HL-60 (cell line): Measurements from ENCODE around the gene NETO2.
"Not testable (repeated sequence)": the region's sequence is repeated elsewhere in the genome, so short reads cannot be mapped to it uniquely, and the experiment has no call there.

Experiments used
- DNase-seq, 2 experiments: peaks; one replicate each; pipeline ENCODE4 v3.0.0-alpha.2; 2010 to 2020; ENCODE audit warnings: low read depth in 1 of 2, low spot score in 1 of 2
- H3K27ac ChIP-seq: fragments of 250-450 bp; sonication (Bioruptor Pico); replicated peaks from 2 replicates; pipeline ENCODE4 v1.5.1; 2020; ENCODE audit warnings: mild to moderate bottlenecking, moderate library complexity
- H3K27me3 ChIP-seq: fragments of 250-450 bp; sonication (Bioruptor Pico); 2 replicates; pipeline ENCODE4 v1.5.1; 2021; ENCODE audit warnings: mild to moderate bottlenecking, moderate library complexity; ENCODE audit not compliant: insufficient read depth, poor library complexity, severe bottlenecking
- H3K4me3 ChIP-seq: replicated peaks from 2 replicates; pipeline ENCODE4 v1.5.1; 2011; ENCODE audit warnings: mild to moderate bottlenecking, control low read depth, low read length; ENCODE audit not compliant: insufficient read depth
- CTCF ChIP-seq: IDR thresholded peaks from one replicate; pipeline ENCODE4 v1.5.1; 2011; ENCODE audit warnings: low read length, control low read depth, inconsistent platforms; ENCODE audit not compliant: insufficient read depth
- GABPA ChIP-seq: IDR thresholded peaks from 2 replicates; pipeline ENCODE4 v1.6.1; 2012; ENCODE audit warnings: low read depth
- POLR2AphosphoS5 ChIP-seq: IDR thresholded peaks from 2 replicates; pipeline ENCODE4 v1.6.1; 2012; ENCODE audit warnings: low read depth
- REST ChIP-seq: IDR thresholded peaks from 2 replicates; pipeline ENCODE4 v1.6.1; 2012; ENCODE audit warnings: low read depth; ENCODE audit not compliant: insufficient replicate concordance
- SPI1 ChIP-seq: IDR thresholded peaks from 2 replicates; pipeline ENCODE4 v1.6.1; 2012; ENCODE audit warnings: low read depth, mild to moderate bottlenecking, borderline replicate concordance

NETO2 gene

GRCh38 chr16:47060596-47060995 lies 83.1 kb downstream of the NETO2 start:
- H3K27me3 ChIP-seq = no peaks in the 10 kb centered on the region
- DNase-seq = no peak
- no peak overlapping the region for H3K27ac ChIP-seq
- TF ChIP-seq SPI1 (no peak), GABPA (no peak), POLR2AphosphoS5 (no peak), CTCF (no peak), REST (no peak)
- no peak overlapping the region for H3K4me3 ChIP-seq

GRCh38 chr16:47059991-47060390 lies 83.8 kb downstream of the NETO2 start:
- Histone ChIP-seq H3K27ac (no peak overlapping the region), H3K27me3 (no peaks in the 10 kb centered on the region), H3K4me3 (no peak overlapping the region)
- TF ChIP-seq GABPA (no peak), POLR2AphosphoS5 (no peak), SPI1 (no peak), REST (no peak), CTCF (no peak)
- no peak for DNase-seq

- not testable (repeated sequence) for DNase-seq, H3K27ac ChIP-seq, H3K4me3 ChIP-seq, H3K27me3 ChIP-seq
Measured at GRCh38 chr16:47059130-47059529, 84.6 kb downstream of the NETO2 start.

GRCh38 chr16:47058295-47059086 lies 85.3 kb downstream of the NETO2 start:
- Histone ChIP-seq H3K27me3 (no peaks in the 10 kb centered on the region), H3K27ac (no peak overlapping the region), H3K4me3 (no peak overlapping the region)
- no peak for DNase-seq
- TF ChIP-seq REST = no peak
- no peak for TF ChIP-seq GABPA
- TF ChIP-seq POLR2AphosphoS5 = no peak
- no peak for TF ChIP-seq SPI1
- TF ChIP-seq CTCF = no peak
